OCI-LY3 (cell line): Measurements from ENCODE around the gene BTG2.

Experiments
- H2AFZ ChIP-seq: fragments of 200-600, 300-600 bp; shearing (Covaris generic); 2 replicates; pipeline ENCODE4 v1.6.0; 2014; ENCODE audit warnings: antibody characterized with exemption, low read depth, low read length
- H3K27ac ChIP-seq: fragments of 200-600, 300-600 bp; sonication (generic); 2 replicates; pipeline ENCODE4 v1.5.1; 2014; ENCODE audit warnings: mild to moderate bottlenecking, low read length, moderate library complexity, mixed read lengths
- H3K27me3 ChIP-seq: fragments of 200-600, 300-600 bp; sonication (generic); 2 replicates; pipeline ENCODE4 v1.6.1; 2014; ENCODE audit warnings: low read depth, low read length, mixed read lengths
- H3K36me3 ChIP-seq: fragments of 200-600, 300-600 bp; sonication (generic); replicated peaks from 2 replicates; pipeline ENCODE3; 2014; ENCODE audit warnings: low read depth, low read length, mixed read lengths
- H3K4me1 ChIP-seq: fragments of 300-600, 200-600 bp; sonication (generic); 2 replicates; pipeline ENCODE4 v1.6.1; 2014; ENCODE audit warnings: low read length, mixed read lengths
- H3K4me2 ChIP-seq: fragments of 200-600, 300-600 bp; sonication (generic); 2 replicates; pipeline ENCODE4 v1.6.1; 2014; ENCODE audit warnings: low read length, mixed read lengths
- H3K4me3 ChIP-seq: fragments of 300-600, 200-600 bp; sonication (generic); 2 replicates; pipeline ENCODE4 v1.5.1; 2014; ENCODE audit warnings: antibody characterized with exemption, mild to moderate bottlenecking, low read length, moderate library complexity
- H3K79me2 ChIP-seq: fragments of 300-600, 200-600 bp; shearing (Covaris generic); 2 replicates; pipeline ENCODE4 v1.6.1; 2014; ENCODE audit warnings: mild to moderate bottlenecking, low read length, mixed read lengths
- H3K9ac ChIP-seq: fragments of 300-600, 200-600 bp; shearing (Covaris generic); 2 replicates; pipeline ENCODE4 v1.6.0; 2014; ENCODE audit warnings: mild to moderate bottlenecking, low read length, moderate library complexity
- H3K9me3 ChIP-seq: fragments of 200-600, 300-600 bp; shearing (Covaris generic); 2 replicates; pipeline ENCODE4 v1.6.1; 2014; ENCODE audit warnings: low read length, mixed read lengths; ENCODE audit not compliant: insufficient read depth
- H4K20me1 ChIP-seq: fragments of 200-600, 300-600 bp; sonication (generic); 2 replicates; pipeline ENCODE4 v1.6.1; 2016; ENCODE audit warnings: low read length, mixed read lengths; ENCODE audit not compliant: insufficient read depth
- EZH2phosphoT487 ChIP-seq: fragments of 200-600 bp; shearing (Covaris generic); IDR thresholded peaks from 2 replicates; pipeline ENCODE4 v1.6.1; 2018; ENCODE audit warnings: antibody characterized with exemption, mixed run types, low read depth
- TF ChIP-seq, protein P1 (sequence below): fragments of 200-600, 300-600 bp; sonication (generic); IDR thresholded peaks from 2 replicates; pipeline ENCODE4 v1.5.1; 2014; ENCODE audit warnings: antibody characterized with exemption, low read length, low read depth

BTG2 gene

DNA sequence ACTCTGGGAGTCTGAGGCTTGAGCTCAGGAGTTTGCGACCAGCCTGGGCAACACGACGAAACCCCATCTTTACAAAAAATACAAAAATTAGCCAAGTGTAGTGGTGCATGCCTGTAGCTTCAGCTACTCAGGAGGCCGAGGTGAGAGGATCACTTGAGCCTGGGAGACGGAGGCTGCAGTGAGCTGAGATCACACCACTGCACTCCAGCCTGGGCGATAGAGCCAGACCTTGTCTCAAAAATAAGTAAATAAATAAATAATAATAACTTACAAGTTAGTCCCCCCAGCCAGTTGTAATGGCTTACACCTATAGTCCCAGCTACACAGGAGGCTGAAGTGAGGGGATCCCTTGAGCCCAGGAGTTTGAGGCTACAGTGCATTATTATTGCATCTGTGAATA is 21.7 kb upstream of the BTG2 start:
- Histone ChIP-seq H3K9ac (no peak overlapping the region), H3K4me1 (peaks cover 50% of the 10 kb centered on the region), H3K4me2 (peak overlapping the region; percentile 50)

DNA sequence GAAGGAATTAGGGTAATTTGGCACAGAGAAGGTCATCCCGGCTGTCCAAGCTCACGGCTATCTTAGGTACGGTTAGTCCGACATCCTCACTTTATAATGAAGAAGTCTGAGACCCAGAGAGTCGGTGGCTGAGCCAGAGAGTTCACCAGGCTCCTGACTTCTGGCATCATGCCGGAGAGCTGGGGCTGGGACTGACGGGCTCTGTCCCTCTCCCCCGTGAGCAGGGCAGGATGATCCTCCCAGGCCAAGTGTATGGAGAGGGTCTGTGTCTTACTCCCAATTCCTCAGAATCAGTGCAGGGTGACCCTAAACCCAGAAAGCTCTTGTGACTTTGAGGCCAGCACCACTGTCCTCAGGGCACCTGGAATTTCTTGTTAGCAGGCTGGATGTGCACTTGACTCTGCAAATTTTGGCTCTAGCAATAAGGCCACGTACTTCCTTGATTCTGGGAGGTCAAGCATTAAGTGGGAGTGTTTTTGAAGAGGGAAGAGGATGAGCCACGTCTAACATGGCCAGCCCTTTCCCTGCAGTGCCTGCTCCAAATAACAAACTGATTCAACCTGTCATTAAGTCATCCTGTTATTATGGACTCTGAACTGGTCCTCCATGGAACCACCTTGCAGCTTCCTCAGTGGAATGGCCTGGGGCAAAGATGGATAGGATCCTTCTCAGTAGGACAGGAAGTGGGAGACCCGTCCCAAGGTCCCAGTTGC is 20.8 kb upstream of the BTG2 start:
- Histone ChIP-seq H3K9me3 (no peaks in the 10 kb centered on the region), H2AFZ (no peak overlapping the region), H3K79me2 (no peaks in the 10 kb centered on the region), H3K9ac (no peak overlapping the region), H3K4me3 (no peak overlapping the region), H3K27me3 (no peaks in the 10 kb centered on the region), H3K36me3 (no peaks in the 10 kb centered on the region), H3K27ac (no peak overlapping the region), H3K4me2 (no peak overlapping the region), H4K20me1 (no peaks in the 10 kb centered on the region), H3K4me1 (peaks cover 59% of the 10 kb centered on the region)
- no peak for TF ChIP-seq EZH2phosphoT487
- TF ChIP-seq, protein P1, sequence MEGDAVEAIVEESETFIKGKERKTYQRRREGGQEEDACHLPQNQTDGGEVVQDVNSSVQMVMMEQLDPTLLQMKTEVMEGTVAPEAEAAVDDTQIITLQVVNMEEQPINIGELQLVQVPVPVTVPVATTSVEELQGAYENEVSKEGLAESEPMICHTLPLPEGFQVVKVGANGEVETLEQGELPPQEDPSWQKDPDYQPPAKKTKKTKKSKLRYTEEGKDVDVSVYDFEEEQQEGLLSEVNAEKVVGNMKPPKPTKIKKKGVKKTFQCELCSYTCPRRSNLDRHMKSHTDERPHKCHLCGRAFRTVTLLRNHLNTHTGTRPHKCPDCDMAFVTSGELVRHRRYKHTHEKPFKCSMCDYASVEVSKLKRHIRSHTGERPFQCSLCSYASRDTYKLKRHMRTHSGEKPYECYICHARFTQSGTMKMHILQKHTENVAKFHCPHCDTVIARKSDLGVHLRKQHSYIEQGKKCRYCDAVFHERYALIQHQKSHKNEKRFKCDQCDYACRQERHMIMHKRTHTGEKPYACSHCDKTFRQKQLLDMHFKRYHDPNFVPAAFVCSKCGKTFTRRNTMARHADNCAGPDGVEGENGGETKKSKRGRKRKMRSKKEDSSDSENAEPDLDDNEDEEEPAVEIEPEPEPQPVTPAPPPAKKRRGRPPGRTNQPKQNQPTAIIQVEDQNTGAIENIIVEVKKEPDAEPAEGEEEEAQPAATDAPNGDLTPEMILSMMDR = no peak

More for the DNA sequence above, 21.7 kb upstream of the BTG2 start:
- Histone ChIP-seq H3K27ac (no peak overlapping the region), H4K20me1 (no peaks in the 10 kb centered on the region), H2AFZ (no peak overlapping the region), H3K79me2 (no peaks in the 10 kb centered on the region), H3K36me3 (no peaks in the 10 kb centered on the region), H3K4me3 (no peak overlapping the region), H3K27me3 (no peaks in the 10 kb centered on the region), H3K9me3 (no peaks in the 10 kb centered on the region)
- TF ChIP-seq, protein P1 = no peak
- TF ChIP-seq EZH2phosphoT487 = no peak

DNA sequence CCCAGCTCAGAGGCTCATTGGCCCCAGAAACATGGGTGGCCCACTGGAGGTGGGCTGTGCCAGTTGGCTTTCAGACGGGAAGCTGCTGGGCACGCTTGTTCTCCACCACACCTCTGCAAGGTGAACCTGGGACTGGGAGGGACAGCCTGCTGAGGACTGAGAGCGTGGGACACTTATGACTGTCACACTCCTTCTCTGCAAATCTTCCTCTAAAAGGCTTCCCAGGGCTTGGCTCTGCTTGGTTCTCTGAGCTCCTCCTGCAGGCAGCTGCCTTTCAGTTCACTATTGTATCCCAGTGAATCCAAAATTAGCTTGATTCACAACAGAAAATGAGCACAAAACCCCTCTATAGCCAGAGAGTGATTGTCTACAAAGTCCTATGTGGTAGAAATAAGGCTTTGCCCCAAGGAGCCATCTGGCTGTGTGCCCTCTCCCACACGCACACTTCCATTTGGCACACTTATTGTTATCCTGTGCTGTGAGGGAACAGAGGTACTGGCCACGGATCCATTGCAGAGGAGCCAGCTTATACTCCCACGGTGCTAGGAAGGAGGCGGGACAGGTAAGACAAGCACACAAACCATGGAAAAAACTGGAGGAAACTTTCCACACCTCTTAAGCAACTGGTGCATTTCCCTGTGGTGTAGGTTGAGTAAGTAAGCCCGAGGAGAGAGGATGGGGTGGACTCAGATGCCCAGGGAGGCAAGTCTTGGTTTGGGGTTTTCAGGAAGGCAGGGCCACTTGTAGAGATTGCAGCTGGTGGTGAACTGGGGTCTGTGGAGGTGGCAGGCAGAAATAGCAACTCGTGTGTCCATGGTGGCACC is 18.9 kb upstream of the BTG2 start:
- Histone ChIP-seq H3K27me3 (no peaks in the 10 kb centered on the region), H3K4me3 (peak overlapping the region; percentile 68), H3K79me2 (no peaks in the 10 kb centered on the region), H2AFZ (no peak overlapping the region), H3K27ac (peak overlapping the region; percentile 98), H4K20me1 (no peaks in the 10 kb centered on the region), H3K4me1 (peaks cover 75% of the 10 kb centered on the region), H3K9me3 (no peaks in the 10 kb centered on the region), H3K4me2 (peak overlapping the region; percentile 90), H3K36me3 (no peaks in the 10 kb centered on the region), H3K9ac (peak overlapping the region; percentile 81)
- TF ChIP-seq, protein P1 = peak; percentile 31; the same call in 1 of the 2 replicates
- no peak for TF ChIP-seq EZH2phosphoT487

DNA sequence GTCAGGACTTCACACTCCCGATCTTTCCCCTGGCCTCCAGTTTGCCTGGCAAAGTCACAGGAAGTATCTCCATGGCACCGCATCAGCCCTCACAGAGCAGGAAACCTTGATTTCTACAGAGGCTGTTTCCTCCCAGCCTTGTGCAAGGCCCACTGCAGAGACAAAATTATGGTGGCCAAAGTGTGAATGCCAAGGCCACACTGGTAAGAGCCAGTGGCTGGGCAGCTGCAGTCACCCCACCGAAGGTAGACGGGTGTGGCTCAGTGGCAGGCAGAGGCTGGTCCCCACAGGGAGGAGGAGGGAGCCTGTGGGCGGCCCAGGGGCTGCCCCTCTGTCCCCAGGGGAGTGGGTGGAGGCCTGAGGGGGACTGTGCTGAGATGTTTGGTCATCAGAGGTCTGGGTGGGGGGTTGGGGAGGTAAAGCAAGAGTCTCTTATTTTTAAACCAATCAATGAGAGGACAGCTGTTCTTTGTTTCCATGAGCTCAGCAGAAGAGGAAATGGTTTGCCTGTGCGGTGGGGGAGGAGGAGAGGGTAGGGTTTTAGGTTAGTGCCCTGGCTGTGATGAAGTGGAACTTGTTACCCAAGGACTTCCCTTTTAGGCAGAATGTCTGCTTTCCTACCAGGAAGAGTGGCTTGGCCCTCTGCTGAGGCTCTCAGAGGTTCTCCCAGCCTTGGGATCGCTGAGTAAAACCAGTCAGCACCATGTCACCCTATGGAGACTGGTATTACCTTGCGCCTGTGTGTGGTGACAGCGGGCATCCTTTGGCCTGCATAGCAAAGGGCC is 18.0 kb upstream of the BTG2 start:
- Histone ChIP-seq H4K20me1 (no peaks in the 10 kb centered on the region), H3K9me3 (no peaks in the 10 kb centered on the region), H3K27me3 (no peaks in the 10 kb centered on the region), H3K27ac (peak overlapping the region; percentile 98), H3K79me2 (no peaks in the 10 kb centered on the region), H3K36me3 (no peaks in the 10 kb centered on the region), H3K4me1 (peaks cover 80% of the 10 kb centered on the region), H3K9ac (peak overlapping the region; percentile 91), H2AFZ (no peak overlapping the region), H3K4me2 (peak overlapping the region; percentile 91), H3K4me3 (peak overlapping the region; percentile 68)
- 0 out of 2 replicates have a peak, but pooled peaks have one; percentile 35 for TF ChIP-seq EZH2phosphoT487
- TF ChIP-seq, protein P1 = no peak
